HepG2 (cell line): ENCODE measurements around the gene DOCK4. TPM values are rescaled to one million over a fixed set of nuclear protein-coding genes. Genes with fewer than 3 reads are reported as not detected.

Experiments used
- ATAC-seq: fragments of 200-7000 bp; cut with Tn5 transposase; 3 replicates; pipeline ENCODE4 v1.9.1; 2020; ENCODE audit warnings: mild to moderate bottlenecking, moderate library complexity
- BruUV-seq: library from RNA; stranded (reverse); fragments of 400-500 nt; replicated peaks from 2 replicates; lab custom pipeline; 2021; lab: Mats Ljungman, UMichigan
- CTCF ChIA-PET: fragments of 300-600 bp; formaldehyde crosslinking; extraction: SDS; loops from one replicate; lab custom pipeline; 2021; ENCODE audit warnings: low total read pairs, inconsistent platforms, low intra/inter-chr PET ratio; lab: Yijun Ruan, JAX
- POLR2A ChIA-PET: fragments of 350-600 bp; sonication (Branson Sonifier 250); formaldehyde crosslinking; loops from one replicate; lab custom pipeline; 2020; ENCODE audit warnings: antibody characterized with exemption, inconsistent platforms; lab: Yijun Ruan, JAX
- DNase-seq: peaks from one replicate; pipeline ENCODE4 v3.0.0-alpha.2; 2015; ENCODE audit warnings: low spot score
- FAIRE-seq: peaks from 3 replicates; lab custom pipeline; 2011; peaks lifted over from hg19 to GRCh38; lab: Jason Lieb, UNC
- H2AFZ ChIP-seq: one replicate; pipeline ENCODE4 v1.6.1; 2011; ENCODE audit warnings: low read length, inconsistent platforms
- H3K27ac ChIP-seq: fragments of 300-600 bp; 3 replicates; pipeline ENCODE4 v1.8.0; 2011; ENCODE audit warnings: mixed run types, mild to moderate bottlenecking, mixed read lengths, low read length, inconsistent platforms; ENCODE audit not compliant: insufficient read depth; ENCODE audit errors: extremely low read length
- H3K27me3 ChIP-seq, 2 experiments: fragments of 200-600 bp in 1 of 2; 2 replicates in 1 of 2; 3 replicates in 1 of 2; pipeline versions ENCODE4 v1.6.0 to v1.8.0; 2011; ENCODE audit warnings: low read length in 2 of 2, mild to moderate bottlenecking in 2 of 2, moderate library complexity in 2 of 2, inconsistent platforms in 1 of 2; ENCODE audit not compliant: insufficient read depth in 2 of 2, control insufficient read depth in 1 of 2
- H3K36me3 ChIP-seq, 2 experiments: fragments of 200-600 bp in 1 of 2; replicated peaks in 1 of 2; 2 replicates in 1 of 2; 3 replicates in 1 of 2; pipeline versions ENCODE4 v1.5.1 to v1.8.0; 2011; ENCODE audit warnings: low read length in 2 of 2, inconsistent platforms in 1 of 2; ENCODE audit not compliant: insufficient read depth in 2 of 2, control insufficient read depth in 1 of 2
- H3K4me1 ChIP-seq: 2 replicates; pipeline ENCODE4 v1.5.1; 2012; ENCODE audit warnings: low read length, inconsistent platforms; ENCODE audit not compliant: insufficient read depth
- H3K4me2 ChIP-seq: 2 replicates; pipeline ENCODE4 v1.6.0; 2011; ENCODE audit warnings: low read depth, low read length, inconsistent platforms
- H3K4me3 ChIP-seq, 3 experiments: fragments of 200-600 bp in 1 of 3; sonication (generic), shearing (Covaris generic) in 1 of 3; replicated peaks in 1 of 3; 2 replicates each; pipeline ENCODE4 v1.5.1; 2011 to 2016; ENCODE audit warnings: low read length in 3 of 3, inconsistent platforms in 2 of 3, low read depth in 2 of 3, mild to moderate bottlenecking in 2 of 3, control low read depth in 1 of 3, mixed read lengths in 1 of 3; ENCODE audit not compliant: insufficient read depth in 1 of 3
- H3K79me2 ChIP-seq: one replicate; pipeline ENCODE4 v1.6.1; 2011; ENCODE audit warnings: low read length, inconsistent platforms; ENCODE audit not compliant: insufficient read depth
- H3K9ac ChIP-seq: 2 replicates; pipeline ENCODE4 v1.6.0; 2011; ENCODE audit warnings: mild to moderate bottlenecking, low read depth, low read length, inconsistent platforms; ENCODE audit not compliant: insufficient read depth
- H3K9me3 ChIP-seq: 2 replicates; pipeline ENCODE4 v1.5.1; 2012; ENCODE audit warnings: mild to moderate bottlenecking, low read length
- H4K20me1 ChIP-seq: 2 replicates; pipeline ENCODE4 v1.6.0; 2011; ENCODE audit warnings: inconsistent platforms, mild to moderate bottlenecking, low read length, moderate library complexity; ENCODE audit not compliant: insufficient read depth
- BRD4 ChIP-seq: sonication (generic); formaldehyde crosslinking; IDR thresholded peaks from 2 replicates; pipeline ENCODE4 v1.4.0; 2020; ENCODE audit warnings: missing genetic modification reagents
- FOXA3 ChIP-seq: IDR thresholded peaks from 2 replicates; pipeline ENCODE4 v1.6.1; 2016; ENCODE audit warnings: missing genetic modification reagents, missing compliant biosample characterization
- HNRNPLL ChIP-seq: fragments of 200-400 bp; formaldehyde crosslinking; IDR thresholded peaks from 2 replicates; pipeline ENCODE4 v1.6.1; 2017; ENCODE audit warnings: mild to moderate bottlenecking, low read depth, low read length; ENCODE audit not compliant: poor library complexity, severe bottlenecking
- NCOA1 ChIP-seq: sonication (generic); formaldehyde crosslinking; IDR thresholded peaks from 2 replicates; pipeline ENCODE4 v1.9.0; 2021; ENCODE audit warnings: missing genetic modification reagents
- RAD21 ChIP-seq: fragments of 450-650 bp; formaldehyde crosslinking; IDR thresholded peaks from 2 replicates; pipeline ENCODE4 v1.5.0; 2020; ENCODE audit warnings: mild to moderate bottlenecking
- SP4 ChIP-seq: sonication (generic); formaldehyde crosslinking; IDR thresholded peaks from 2 replicates; pipeline ENCODE4 v1.8.1; 2023; ENCODE audit warnings: mild to moderate bottlenecking, missing genetic modification reagents
- TBX3 ChIP-seq: fragments of 450-650 bp; IDR thresholded peaks from 2 replicates; pipeline ENCODE4 v1.6.1; 2017; ENCODE audit warnings: antibody characterized with exemption, mild to moderate bottlenecking, inconsistent platforms, borderline replicate concordance
- ZNF124 ChIP-seq: sonication (generic); formaldehyde crosslinking; IDR thresholded peaks from 2 replicates; pipeline ENCODE4 v1.4.0; 2020; ENCODE audit warnings: missing genetic modification reagents
- ZNF180 ChIP-seq: sonication (generic); formaldehyde crosslinking; IDR thresholded peaks from 2 replicates; pipeline ENCODE4 v1.4.0; 2020; ENCODE audit warnings: low read depth, missing genetic modification reagents, borderline replicate concordance
- ZNF253 ChIP-seq: sonication (generic); formaldehyde crosslinking; IDR thresholded peaks from 2 replicates; pipeline ENCODE4 v1.8.0; 2022; ENCODE audit warnings: mild to moderate bottlenecking, missing genetic modification reagents, borderline replicate concordance
- ZNF260 ChIP-seq: sonication (generic); formaldehyde crosslinking; IDR thresholded peaks from 2 replicates; pipeline ENCODE4 v1.4.0; 2020; ENCODE audit warnings: missing genetic modification reagents, low read depth, mild to moderate bottlenecking, borderline replicate concordance
- ZNF672 ChIP-seq: sonication (generic); formaldehyde crosslinking; IDR thresholded peaks from 2 replicates; pipeline ENCODE4 v1.8.1; 2022; ENCODE audit warnings: missing genetic modification reagents
- ZNF709 ChIP-seq: sonication (generic); formaldehyde crosslinking; IDR thresholded peaks from 2 replicates; pipeline ENCODE4 v1.5.0; 2020; ENCODE audit warnings: mild to moderate bottlenecking, missing genetic modification reagents
- WGBS: methylation state at CpG from one replicate; pipeline ENCODE4 v1.1.6; 2017; ENCODE audit warnings: low lambda C conversion rate; 5-methylcytosine and 5-hydroxymethylcytosine counted together
- in situ Hi-C: cut with HindIII; loops from 2 replicates; pipeline ENCODE4 v1.10.0; 2017; ENCODE audit warnings: low pct_unique_long_range_greater_than_20kb; ENCODE audit not compliant: extremely low pct_ligation_motif_present
- intact Hi-C: fragments of 100-400 bp; cut with micrococcal nuclease; formaldehyde crosslinking; loops from one replicate; pipeline ENCODE4 v1.10.0; 2022; ENCODE audit not compliant: unreplicated experiment
- polyA plus RNA-seq, 8 experiments: library from polyadenylated mRNA; depleted of rRNA in 3 of 8; stranded (reverse) in 7 of 8; unstranded in 1 of 8; fragments of >200 nt; fragmentation: Illumina TruSeq in 4 of 8; extraction: Trizol in 4 of 8; gene quantifications; 2 replicates each; pipeline versions ENCODE4 v1.2.1 to v1.2.3, GENCODE V29; 2011 to 2016; ENCODE audit warnings: low read depth in 4 of 8, missing spikeins in 1 of 8, mixed read lengths in 1 of 8; ENCODE audit not compliant: insufficient read depth in 1 of 8
- total RNA-seq, 5 experiments: library from RNA; depleted of rRNA; stranded (reverse); fragments of >200 nt; fragmentation: Illumina TruSeq; extraction: Trizol; gene quantifications; 2 replicates each; pipeline ENCODE4 v1.2.3, GENCODE V29; 2016; ENCODE audit warnings: low read depth in 1 of 5
- TF ChIP-seq, protein P1 (sequence below): sonication (generic); formaldehyde crosslinking; IDR thresholded peaks from 2 replicates; pipeline ENCODE4 v1.5.0; 2020; ENCODE audit warnings: mild to moderate bottlenecking, missing genetic modification reagents, borderline replicate concordance
- TF ChIP-seq, protein P2 (sequence below): sonication (generic); formaldehyde crosslinking; IDR thresholded peaks from 2 replicates; pipeline ENCODE4 v1.9.0; 2021; ENCODE audit warnings: missing genetic modification reagents, mild to moderate bottlenecking, borderline replicate concordance

Gene DOCK4
- total and polyA plus RNA-seq, 2 of the 13 experiments (the other 11 are each of a cell fraction or from before 2014, with no cell fraction given), result 13.5 to 17.4 TPM

GRCh38 chr7:111886233-111886632, 320.0 kb downstream of the DOCK4 start:
- ChIA-PET CTCF (no interaction called here), POLR2A (no interaction called here)
- no peak for FAIRE-seq
- Histone ChIP-seq H3K4me3 (no peak overlapping the region), H3K4me2 (no peak overlapping the region), H3K27ac (no peak overlapping the region), H3K79me2 (no peaks in the 10 kb centered on the region), H3K9ac (no peak overlapping the region), H2AFZ (no peak overlapping the region), H4K20me1 (no peaks in the 10 kb centered on the region), H3K36me3 (peaks cover 0 to 5% of the 10 kb centered on the region in 2 experiments; a peak in 2 of 5 replicates), H3K9me3 (no peaks in the 10 kb centered on the region)
- in situ Hi-C loops (no loop called here), intact Hi-C loops (no loop called here)
- DNase-seq, result no peak
- no peak for ATAC-seq
- no TSS peak for BruUV-seq
- 85% methylated on average over 2 of the region's 2 CpGs for WGBS
- no peak for TF ChIP-seq ZNF709 (CRISPR knock-in tag)
- no peak for TF ChIP-seq RAD21 (CRISPR knock-in tag)
- no peak for TF ChIP-seq SP4
- no peak for TF ChIP-seq ZNF672 (CRISPR knock-in tag)
- TF ChIP-seq ZNF260 (CRISPR knock-in tag), result no peak
- TF ChIP-seq BRD4 (CRISPR knock-in tag), result no peak
- no peak for TF ChIP-seq FOXA3 (CRISPR knock-in tag)
- TF ChIP-seq ZNF180 (CRISPR knock-in tag), result no peak
- TF ChIP-seq ZNF253 (CRISPR knock-in tag), result no peak
- TF ChIP-seq ZNF124 (CRISPR knock-in tag), result no peak
- TF ChIP-seq, protein P1, sequence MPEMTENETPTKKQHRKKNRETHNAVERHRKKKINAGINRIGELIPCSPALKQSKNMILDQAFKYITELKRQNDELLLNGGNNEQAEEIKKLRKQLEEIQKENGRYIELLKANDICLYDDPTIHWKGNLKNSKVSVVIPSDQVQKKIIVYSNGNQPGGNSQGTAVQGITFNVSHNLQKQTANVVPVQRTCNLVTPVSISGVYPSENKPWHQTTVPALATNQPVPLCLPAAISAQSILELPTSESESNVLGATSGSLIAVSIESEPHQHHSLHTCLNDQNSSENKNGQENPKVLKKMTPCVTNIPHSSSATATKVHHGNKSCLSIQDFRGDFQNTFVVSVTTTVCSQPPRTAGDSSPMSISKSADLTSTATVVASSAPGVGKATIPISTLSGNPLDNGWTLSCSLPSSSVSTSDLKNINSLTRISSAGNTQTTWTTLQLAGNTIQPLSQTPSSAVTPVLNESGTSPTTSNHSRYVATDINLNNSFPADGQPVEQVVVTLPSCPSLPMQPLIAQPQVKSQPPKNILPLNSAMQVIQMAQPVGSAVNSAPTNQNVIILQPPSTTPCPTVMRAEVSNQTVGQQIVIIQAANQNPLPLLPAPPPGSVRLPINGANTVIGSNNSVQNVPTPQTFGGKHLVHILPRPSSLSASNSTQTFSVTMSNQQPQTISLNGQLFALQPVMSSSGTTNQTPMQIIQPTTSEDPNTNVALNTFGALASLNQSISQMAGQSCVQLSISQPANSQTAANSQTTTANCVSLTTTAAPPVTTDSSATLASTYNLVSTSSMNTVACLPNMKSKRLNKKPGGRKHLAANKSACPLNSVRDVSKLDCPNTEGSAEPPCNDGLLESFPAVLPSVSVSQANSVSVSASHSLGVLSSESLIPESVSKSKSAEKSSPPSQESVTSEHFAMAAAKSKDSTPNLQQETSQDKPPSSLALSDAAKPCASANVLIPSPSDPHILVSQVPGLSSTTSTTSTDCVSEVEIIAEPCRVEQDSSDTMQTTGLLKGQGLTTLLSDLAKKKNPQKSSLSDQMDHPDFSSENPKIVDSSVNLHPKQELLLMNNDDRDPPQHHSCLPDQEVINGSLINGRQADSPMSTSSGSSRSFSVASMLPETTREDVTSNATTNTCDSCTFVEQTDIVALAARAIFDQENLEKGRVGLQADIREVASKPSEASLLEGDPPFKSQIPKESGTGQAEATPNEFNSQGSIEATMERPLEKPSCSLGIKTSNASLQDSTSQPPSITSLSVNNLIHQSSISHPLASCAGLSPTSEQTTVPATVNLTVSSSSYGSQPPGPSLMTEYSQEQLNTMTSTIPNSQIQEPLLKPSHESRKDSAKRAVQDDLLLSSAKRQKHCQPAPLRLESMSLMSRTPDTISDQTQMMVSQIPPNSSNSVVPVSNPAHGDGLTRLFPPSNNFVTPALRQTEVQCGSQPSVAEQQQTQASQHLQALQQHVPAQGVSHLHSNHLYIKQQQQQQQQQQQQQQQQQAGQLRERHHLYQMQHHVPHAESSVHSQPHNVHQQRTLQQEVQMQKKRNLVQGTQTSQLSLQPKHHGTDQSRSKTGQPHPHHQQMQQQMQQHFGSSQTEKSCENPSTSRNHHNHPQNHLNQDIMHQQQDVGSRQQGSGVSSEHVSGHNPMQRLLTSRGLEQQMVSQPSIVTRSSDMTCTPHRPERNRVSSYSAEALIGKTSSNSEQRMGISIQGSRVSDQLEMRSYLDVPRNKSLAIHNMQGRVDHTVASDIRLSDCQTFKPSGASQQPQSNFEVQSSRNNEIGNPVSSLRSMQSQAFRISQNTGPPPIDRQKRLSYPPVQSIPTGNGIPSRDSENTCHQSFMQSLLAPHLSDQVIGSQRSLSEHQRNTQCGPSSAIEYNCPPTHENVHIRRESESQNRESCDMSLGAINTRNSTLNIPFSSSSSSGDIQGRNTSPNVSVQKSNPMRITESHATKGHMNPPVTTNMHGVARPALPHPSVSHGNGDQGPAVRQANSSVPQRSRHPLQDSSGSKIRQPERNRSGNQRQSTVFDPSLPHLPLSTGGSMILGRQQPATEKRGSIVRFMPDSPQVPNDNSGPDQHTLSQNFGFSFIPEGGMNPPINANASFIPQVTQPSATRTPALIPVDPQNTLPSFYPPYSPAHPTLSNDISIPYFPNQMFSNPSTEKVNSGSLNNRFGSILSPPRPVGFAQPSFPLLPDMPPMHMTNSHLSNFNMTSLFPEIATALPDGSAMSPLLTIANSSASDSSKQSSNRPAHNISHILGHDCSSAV (CRISPR knock-in tag), result no peak
- TF ChIP-seq NCOA1 (CRISPR knock-in tag), result no peak
- TF ChIP-seq, protein P2, sequence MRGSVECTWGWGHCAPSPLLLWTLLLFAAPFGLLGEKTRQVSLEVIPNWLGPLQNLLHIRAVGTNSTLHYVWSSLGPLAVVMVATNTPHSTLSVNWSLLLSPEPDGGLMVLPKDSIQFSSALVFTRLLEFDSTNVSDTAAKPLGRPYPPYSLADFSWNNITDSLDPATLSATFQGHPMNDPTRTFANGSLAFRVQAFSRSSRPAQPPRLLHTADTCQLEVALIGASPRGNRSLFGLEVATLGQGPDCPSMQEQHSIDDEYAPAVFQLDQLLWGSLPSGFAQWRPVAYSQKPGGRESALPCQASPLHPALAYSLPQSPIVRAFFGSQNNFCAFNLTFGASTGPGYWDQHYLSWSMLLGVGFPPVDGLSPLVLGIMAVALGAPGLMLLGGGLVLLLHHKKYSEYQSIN (CRISPR knock-in tag), result no peak
- no peak for TF ChIP-seq HNRNPLL
- TF ChIP-seq TBX3, result no peak
- TF ChIP-seq, all 625 proteins: peak for 0
- no peaks in the 10 kb centered on the region for H3K4me1 ChIP-seq
- no peaks in the 10 kb centered on the region for H3K27me3 ChIP-seq
